ENCODE results near the gene SMYD3.

DNA sequence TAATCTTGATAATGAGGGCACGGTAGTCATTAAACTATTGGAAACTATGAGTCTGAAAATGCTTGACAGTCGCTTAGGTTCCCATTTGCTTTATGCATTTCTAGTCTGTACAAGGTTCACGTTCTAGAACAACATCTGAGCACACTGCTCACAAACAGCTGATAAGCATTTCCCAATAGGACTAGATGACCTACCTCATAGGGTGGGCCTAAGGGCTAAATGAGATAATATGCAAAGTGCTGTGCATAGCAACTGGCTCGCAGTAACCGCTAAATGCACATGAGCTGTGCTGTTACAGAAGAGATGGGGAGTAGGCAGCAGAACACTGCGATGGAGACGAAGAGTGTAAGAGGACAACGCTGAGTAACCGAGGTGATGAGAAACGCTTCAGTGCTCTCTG lies 628.0 kb downstream of the SMYD3 start:
- TF ChIP-seq, protein P1, sequence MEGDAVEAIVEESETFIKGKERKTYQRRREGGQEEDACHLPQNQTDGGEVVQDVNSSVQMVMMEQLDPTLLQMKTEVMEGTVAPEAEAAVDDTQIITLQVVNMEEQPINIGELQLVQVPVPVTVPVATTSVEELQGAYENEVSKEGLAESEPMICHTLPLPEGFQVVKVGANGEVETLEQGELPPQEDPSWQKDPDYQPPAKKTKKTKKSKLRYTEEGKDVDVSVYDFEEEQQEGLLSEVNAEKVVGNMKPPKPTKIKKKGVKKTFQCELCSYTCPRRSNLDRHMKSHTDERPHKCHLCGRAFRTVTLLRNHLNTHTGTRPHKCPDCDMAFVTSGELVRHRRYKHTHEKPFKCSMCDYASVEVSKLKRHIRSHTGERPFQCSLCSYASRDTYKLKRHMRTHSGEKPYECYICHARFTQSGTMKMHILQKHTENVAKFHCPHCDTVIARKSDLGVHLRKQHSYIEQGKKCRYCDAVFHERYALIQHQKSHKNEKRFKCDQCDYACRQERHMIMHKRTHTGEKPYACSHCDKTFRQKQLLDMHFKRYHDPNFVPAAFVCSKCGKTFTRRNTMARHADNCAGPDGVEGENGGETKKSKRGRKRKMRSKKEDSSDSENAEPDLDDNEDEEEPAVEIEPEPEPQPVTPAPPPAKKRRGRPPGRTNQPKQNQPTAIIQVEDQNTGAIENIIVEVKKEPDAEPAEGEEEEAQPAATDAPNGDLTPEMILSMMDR (IDR thresholded peaks at IDR 0.05): no peak
- TF ChIP-seq POLR2A (IDR thresholded peaks at IDR 0.05): no peak
- TF ChIP-seq EP300 (IDR thresholded peaks at IDR 0.05): no peak
